IPS-18c (cell line): ENCODE results near the gene ERAS.

Experiments
- H3K4me3 ChIP-seq: 2 replicates; pipeline ENCODE4 v1.7.0; 2013; ENCODE audit warnings: low read depth, mild to moderate bottlenecking, low read length, moderate library complexity; ENCODE audit not compliant: insufficient read depth
- H3K9me3 ChIP-seq: one replicate; pipeline ENCODE4 v1.6.1; 2013; ENCODE audit warnings: mild to moderate bottlenecking, low read length, moderate library complexity; ENCODE audit not compliant: control insufficient read depth, insufficient read depth

The ERAS gene

GRCh38 chrX:48826135-48826875 is at the start of gene ERAS:
Gene ERAS (plus strand): TSS chrX:48826513. CDS start chrX:48829124, 2,611 bp downstream.
- peaks cover 9% of the 10 kb centered on the region for H3K9me3 ChIP-seq
- H3K4me3 ChIP-seq, result 0 out of 2 replicates have a peak within 1 kb of the TSS, but pooled peaks have one; percentile 28

DNA sequence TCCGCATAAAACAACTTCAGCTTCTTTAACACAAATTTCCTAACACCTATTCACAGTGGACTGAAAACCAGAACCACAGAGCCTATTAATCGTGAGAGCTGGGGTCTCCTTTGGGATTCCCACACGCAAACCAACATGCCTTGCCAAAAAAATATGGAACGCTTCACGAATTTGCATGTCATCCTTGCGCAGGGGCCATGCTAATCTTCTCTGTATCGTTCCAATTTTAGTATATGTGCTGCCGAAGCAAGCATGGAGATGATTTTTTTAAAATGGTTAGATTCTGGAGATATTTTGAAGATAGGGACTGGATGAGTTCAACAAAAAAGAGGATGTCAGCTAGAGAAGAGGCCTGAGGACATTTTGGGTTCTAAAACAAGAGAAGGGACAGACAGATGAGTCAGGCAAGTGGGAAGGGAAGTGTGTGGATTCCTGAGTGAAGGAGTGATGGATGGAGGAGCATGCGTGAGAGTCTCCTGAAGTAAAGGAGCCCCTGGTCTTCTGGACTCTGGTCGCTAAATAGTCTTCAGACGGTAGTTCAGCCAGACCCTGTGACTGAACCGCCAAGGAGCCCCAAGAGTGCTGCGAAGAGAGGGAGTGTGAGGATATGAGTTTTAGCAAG is 49.4 kb upstream of the ERAS start:
- Histone ChIP-seq H3K4me3 (no peak overlapping the region), H3K9me3 (peaks cover 3% of the 10 kb centered on the region)

- Histone ChIP-seq H3K9me3 (peaks cover 5% of the 10 kb centered on the region), H3K4me3 (no peak overlapping the region)
Measured at GRCh38 chrX:48779399-48779798, 46.9 kb upstream of the ERAS start.

- H3K9me3 ChIP-seq, result peaks cover 7% of the 10 kb centered on the region
Measured at GRCh38 chrX:48781705-48782104, 44.6 kb upstream of the ERAS start.

DNA sequence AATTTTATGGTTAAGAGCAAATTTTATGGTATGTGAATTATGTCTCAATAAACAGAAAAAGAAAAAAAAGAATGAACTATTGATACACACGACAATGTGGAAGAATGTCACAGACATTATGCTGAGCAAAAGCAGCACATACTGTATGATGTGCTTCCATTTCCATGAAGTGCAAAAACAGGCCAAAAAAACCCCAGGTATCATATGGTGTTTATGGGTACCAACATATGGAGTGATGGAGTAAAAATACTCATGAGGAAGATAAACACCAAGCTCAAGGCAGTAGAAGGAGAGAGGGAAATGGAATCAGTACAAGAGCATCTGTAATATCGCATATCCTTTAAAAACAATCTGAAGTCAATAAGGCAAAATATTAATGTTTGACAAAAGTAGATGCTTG is 44.1 kb upstream of the ERAS start:
- peaks cover 12% of the 10 kb centered on the region for H3K9me3 ChIP-seq
- H3K4me3 ChIP-seq, result no peak overlapping the region

More at GRCh38 chrX:48781705-48782104, 44.6 kb upstream of the ERAS start:
- H3K4me3 ChIP-seq, result no peak overlapping the region

DNA sequence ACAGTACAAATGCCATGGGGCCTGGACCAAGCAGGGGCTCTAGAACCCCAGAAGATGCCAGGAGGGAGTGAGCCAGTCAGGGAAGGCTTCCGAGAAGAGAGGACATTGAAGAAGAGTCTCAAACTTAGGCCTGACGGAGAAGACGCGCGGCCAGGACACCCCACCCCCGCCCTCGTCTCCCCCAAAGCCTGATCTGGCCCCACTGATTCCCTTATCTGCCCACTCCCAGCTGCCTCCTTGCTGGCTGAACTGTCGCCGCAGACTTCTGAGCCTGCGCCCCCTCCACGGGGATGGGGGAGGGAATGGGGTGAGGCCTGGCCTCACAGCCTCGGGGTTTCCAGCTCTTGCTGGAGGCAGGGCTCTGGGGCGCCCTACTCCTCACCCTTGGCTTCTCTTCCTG is 43.5 kb upstream of the ERAS start:
- Histone ChIP-seq H3K4me3 (no peak overlapping the region), H3K9me3 (peaks cover 17% of the 10 kb centered on the region)

DNA sequence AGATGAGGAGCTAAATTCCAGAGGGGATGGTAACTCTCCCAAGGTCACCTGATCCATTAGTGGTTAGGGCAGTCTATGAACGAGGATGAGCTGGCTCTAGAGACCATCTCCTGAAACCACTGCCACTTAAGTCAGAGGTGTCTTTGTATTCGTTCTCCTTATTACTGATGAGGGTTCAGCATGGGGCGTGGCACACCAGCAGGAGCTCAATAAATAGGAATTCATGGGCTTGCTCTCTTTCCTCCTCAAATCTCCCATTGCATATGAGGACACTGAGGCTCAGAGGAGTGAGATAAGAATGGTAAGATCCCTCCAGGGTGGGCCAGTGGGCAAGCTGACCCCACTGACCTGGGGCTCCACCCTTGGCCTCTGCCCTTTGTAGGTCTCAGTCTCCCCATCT is 41.6 kb upstream of the ERAS start:
- Histone ChIP-seq H3K9me3 (peaks cover 17% of the 10 kb centered on the region), H3K4me3 (no peak overlapping the region)

- Histone ChIP-seq H3K9me3 (peaks cover 17% of the 10 kb centered on the region), H3K4me3 (no peak overlapping the region)
Measured at GRCh38 chrX:48785186-48785539, 41.1 kb upstream of the ERAS start.

DNA sequence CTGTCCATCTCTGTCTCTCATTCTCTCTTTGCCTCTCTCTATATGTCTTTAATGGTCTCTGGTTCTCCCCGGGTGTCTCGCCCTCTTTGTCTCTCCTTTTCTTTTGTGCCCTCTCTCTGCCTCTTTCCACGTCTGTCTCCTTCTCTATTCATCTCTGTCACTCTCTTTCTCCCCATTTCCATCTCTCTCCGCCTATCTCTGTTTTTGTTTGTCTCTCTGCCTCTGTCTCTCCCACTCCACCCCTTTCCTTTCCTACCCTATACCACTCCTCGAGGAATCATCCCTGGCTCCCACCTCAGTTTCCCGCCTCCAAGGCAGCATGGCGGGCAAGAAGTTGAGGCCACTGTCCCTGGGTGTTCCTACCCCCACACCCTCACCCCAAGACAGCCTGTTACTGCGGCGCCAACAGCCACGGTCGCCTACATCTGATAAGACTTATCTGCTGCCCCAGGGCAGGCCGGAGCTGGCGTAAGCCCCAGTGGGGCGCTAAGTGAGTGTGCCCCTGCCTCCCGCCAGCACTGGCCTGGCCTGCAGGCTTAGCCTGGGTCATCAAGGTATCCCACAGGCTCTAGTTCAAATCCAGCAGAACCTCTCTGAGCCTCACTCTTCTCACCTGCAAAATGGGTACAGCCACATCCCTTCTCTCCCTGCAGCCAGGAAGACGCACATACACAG is 40.6 kb upstream of the ERAS start:
- H3K9me3 ChIP-seq, result peaks cover 20% of the 10 kb centered on the region
- no peak overlapping the region for H3K4me3 ChIP-seq

DNA sequence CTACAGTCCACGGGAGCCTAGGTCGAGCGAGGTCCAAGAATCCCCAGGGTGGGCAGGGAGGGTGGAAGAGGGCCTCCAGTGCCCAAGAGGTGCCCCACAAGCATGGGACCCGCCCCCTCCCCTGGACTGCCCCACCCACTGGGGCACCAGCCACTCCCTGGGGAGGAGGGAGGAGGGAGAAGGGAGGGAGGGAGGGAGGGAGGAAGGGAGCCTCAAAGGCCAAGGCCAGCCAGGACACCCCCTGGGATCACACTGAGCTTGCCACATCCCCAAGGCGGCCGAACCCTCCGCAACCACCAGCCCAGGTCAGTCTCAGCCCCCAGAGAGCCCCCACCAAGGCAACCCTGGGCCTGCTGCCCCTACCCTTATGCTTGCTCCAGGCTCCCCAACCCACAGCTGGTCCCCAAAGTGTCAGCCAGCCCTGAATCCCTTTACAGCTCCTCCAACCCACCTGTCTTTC is 39.9 kb upstream of the ERAS start, which contains the start of gene GATA1:
TSS of gene GATA1 (plus strand) at position 250 of the 460 bp plus-strand sequence. CDS start 4,520 bp downstream, outside the sequence.
- Histone ChIP-seq H3K9me3 (peaks cover 20% of the 10 kb centered on the region), H3K4me3 (no peak within 1 kb of the TSS)

GRCh38 chrX:48786825-48787504 is 39.3 kb upstream of the ERAS start:
- H3K9me3 ChIP-seq, result peaks cover 22% of the 10 kb centered on the region
- no peak overlapping the region for H3K4me3 ChIP-seq

- Histone ChIP-seq H3K9me3 (peaks cover 26% of the 10 kb centered on the region), H3K4me3 (no peak overlapping the region)
Measured at GRCh38 chrX:48787505-48788443, 38.5 kb upstream of the ERAS start.

DNA sequence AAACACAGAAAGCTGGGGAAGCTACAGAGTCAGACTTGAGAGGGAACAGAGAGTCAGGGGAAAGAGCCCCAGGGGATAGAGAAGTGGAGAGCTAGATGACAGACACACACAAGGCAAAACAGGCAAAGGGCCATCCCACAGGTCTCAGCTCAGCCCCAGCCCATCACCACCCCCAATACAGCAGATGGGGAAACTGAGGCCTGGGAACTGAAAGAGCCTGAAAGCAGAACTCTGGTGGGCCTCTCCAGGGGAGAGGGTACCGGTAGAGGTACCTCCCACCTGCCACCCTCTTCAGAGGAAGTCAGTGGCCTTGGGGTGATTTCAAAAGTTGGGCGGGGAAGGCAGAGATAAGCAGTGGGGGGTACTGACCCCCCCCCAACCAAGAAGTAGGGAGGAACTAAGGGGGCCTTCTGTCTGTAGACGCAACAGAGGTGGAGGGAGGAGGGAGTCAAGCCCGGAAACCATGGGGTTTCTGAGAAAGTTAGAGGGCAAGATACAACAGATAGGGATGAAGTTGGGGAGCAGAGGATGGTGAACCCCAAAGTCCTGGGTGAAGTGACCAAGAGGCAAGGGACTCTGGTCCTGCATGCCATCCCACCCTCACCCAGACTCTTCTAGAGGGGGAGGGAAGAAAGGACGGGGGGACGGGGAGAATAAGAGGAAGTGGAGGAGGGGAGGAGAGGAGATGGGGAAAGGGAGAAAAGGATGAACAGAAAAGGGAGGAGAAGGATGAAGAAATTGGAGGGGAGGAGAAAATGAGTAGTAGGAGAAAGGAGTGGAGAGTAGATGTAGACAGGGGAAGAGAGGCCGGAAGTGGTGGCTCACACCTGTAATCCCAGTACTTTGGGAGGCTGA is 36.7 kb upstream of the ERAS start:
- H3K9me3 ChIP-seq, result peaks cover 25% of the 10 kb centered on the region
- no peak overlapping the region for H3K4me3 ChIP-seq

DNA sequence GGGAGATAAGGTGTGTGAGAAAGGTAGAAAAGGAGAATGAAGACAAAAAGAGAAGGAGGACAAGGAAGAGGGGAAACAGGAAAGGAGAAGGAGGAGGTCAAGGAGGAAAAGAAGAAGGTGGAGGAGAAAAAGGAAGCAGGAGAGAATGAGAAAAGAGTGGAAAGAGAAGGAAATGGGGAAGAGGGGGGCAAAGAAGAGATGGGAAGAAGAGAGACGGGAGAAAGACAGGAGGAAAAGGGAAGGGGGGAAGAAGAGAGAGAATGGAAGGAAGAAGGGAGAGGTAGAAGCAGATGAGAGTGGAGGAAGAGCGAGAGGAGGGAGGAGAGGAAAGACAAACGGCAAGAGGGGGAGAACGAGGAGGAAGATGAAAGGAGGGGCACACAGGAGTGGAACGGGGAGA is 35.8 kb upstream of the ERAS start:
- Histone ChIP-seq H3K4me3 (no peak overlapping the region), H3K9me3 (peaks cover 23% of the 10 kb centered on the region)

GRCh38 chrX:48791063-48791820 is 35.1 kb upstream of the ERAS start:
- H3K4me3 ChIP-seq, result no peak overlapping the region
- peaks cover 23% of the 10 kb centered on the region for H3K9me3 ChIP-seq
